ENCODE measurements around the gene SLC25A26.
A peak's percentile ranks its signal among the peaks of the same experiment; 100 is the strongest.
"Not testable (repeated sequence)": the region's sequence is repeated elsewhere in the genome, so short reads cannot be mapped to it uniquely, and the experiment has no call there.

Gene SLC25A26

GRCh38 chr3:66268864-66269263 lies 48.1 kb downstream of the SLC25A26 start:
- DNase-seq = no peak

- DNase-seq = no peak
Measured at GRCh38 chr3:66269411-66269810, 48.6 kb downstream of the SLC25A26 start.

GRCh38 chr3:66270288-66270687 lies 49.5 kb downstream of the SLC25A26 start:
- DNase-seq = no peak

- no peak for DNase-seq
Measured at GRCh38 chr3:66270701-66271100, 49.9 kb downstream of the SLC25A26 start.

- DNase-seq = no peak
Measured at GRCh38 chr3:66271231-66271630, 50.4 kb downstream of the SLC25A26 start.

GRCh38 chr3:66272016-66272415 lies 51.2 kb downstream of the SLC25A26 start:
- DNase-seq = no peak

- DNase-seq = not testable (repeated sequence)
Measured at GRCh38 chr3:66274837-66275236, 54.0 kb downstream of the SLC25A26 start.

GRCh38 chr3:66276705-66277274 lies 56.0 kb downstream of the SLC25A26 start:
- DNase-seq = peak; percentile 16

GRCh38 chr3:66279168-66279567 lies 58.4 kb downstream of the SLC25A26 start:
- DNase-seq = no peak

GRCh38 chr3:66280304-66280703 lies 59.5 kb downstream of the SLC25A26 start:
- DNase-seq = no peak

GRCh38 chr3:66291922-66292321 lies 71.1 kb downstream of the SLC25A26 start:
- not testable (repeated sequence) for DNase-seq

- DNase-seq = peak; percentile 11
Measured at GRCh38 chr3:66297260-66297873, 76.6 kb downstream of the SLC25A26 start.

- no peak for DNase-seq
Measured at GRCh38 chr3:66297900-66298299, 77.1 kb downstream of the SLC25A26 start.

GRCh38 chr3:66298591-66298990 lies 77.8 kb downstream of the SLC25A26 start:
- no peak for DNase-seq

- not testable (repeated sequence) for DNase-seq
Measured at GRCh38 chr3:66299085-66299484, 78.3 kb downstream of the SLC25A26 start.

- no peak for DNase-seq
Measured at GRCh38 chr3:66299891-66300290, 79.1 kb downstream of the SLC25A26 start.

- DNase-seq = no peak
Measured at GRCh38 chr3:66302288-66302687, 81.5 kb downstream of the SLC25A26 start.

- no peak for DNase-seq
Measured at GRCh38 chr3:66303491-66303901, 82.7 kb downstream of the SLC25A26 start.

GRCh38 chr3:66304293-66304692 lies 83.5 kb downstream of the SLC25A26 start:
- DNase-seq = no peak

GRCh38 chr3:66306086-66306485 lies 85.3 kb downstream of the SLC25A26 start:
- not testable (repeated sequence) for DNase-seq

GRCh38 chr3:66306991-66307390 lies 86.2 kb downstream of the SLC25A26 start:
- not testable (repeated sequence) for DNase-seq

- no peak for DNase-seq
Measured at GRCh38 chr3:66312039-66312438, 91.2 kb downstream of the SLC25A26 start.

GRCh38 chr3:66314455-66314854 lies 93.7 kb downstream of the SLC25A26 start:
- DNase-seq = no peak

- no peak for DNase-seq
Measured at GRCh38 chr3:66317750-66318376, 97.1 kb downstream of the SLC25A26 start.
